Stimulated activated CD4-positive, alpha-beta T cell treated with anti-CD3 and anti-CD28 coated beads, Interleukin-15, amount 100 ng/mL, for 1 hour (primary cell): ENCODE measurements around the gene URAD.
"Not testable (repeated sequence)": the region's sequence is repeated elsewhere in the genome, so short reads cannot be mapped to it uniquely, and the experiment has no call there.

Experiments
- DNase-seq, 2 donors: peaks; one replicate each; pipeline ENCODE4 v3.0.0-alpha.2; 2020; ENCODE audit warnings: low read depth in 1 of 2, low spot score in 1 of 2

URAD gene

DNA sequence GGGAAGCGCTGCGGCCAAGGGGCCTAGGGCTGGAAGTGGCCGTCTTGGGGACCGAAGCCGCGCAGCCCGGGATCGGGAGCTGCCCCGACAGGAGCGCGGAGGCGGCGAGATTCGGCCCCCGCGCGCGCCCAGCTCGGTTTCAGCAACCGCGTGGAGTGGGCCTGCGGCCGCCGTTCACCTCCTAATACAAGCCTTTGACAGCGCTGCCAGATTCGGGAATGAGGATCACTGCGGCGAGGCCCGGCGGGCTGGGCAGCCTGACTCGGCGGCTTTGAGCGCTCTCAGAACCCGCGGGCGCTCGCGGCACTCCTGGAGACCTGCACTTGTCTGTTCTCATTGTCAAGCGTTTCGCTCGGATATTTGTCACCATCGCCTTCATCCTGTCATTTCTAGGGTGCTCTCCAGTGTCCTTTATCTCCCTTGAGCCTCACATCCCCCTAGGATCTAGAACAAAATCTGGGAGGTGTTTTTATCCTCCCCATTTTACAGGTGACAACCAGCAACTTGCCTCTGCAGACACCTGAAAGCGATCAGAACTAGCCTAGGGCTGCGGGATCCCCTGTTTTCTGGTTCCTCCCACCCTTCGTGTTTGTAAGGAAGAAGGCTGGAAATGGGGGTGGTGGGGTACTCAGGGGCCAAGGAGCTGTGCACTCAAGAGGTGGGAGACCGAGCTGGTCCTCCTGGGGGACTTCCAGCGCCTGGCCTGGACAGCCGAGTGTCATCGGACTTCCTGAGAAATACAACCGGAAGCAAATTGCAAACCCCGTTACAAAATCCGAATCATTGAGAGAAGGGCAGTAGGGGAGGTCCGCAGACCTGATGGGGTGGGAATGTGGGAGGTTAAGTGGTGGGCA is 17.9 kb downstream of the URAD start:
- DNase-seq: no peak

DNA sequence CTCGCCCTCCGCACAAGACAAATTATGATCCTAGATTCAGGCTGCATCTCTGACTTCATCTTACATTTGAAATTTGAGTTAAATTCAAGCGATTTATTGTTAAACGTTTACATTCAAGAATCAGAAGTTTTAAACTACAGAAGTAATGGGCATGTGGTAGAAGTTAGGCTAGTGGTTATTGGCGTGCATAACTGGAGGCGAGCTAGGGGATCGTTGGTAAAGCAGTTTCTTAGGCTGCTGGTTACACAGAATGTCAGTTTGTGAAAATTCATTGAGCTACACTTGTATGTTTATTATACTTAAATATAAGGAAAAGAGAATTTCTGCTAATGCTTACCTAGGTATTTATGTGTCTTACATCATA is 18.6 kb downstream of the URAD start:
- no peak for DNase-seq

DNA sequence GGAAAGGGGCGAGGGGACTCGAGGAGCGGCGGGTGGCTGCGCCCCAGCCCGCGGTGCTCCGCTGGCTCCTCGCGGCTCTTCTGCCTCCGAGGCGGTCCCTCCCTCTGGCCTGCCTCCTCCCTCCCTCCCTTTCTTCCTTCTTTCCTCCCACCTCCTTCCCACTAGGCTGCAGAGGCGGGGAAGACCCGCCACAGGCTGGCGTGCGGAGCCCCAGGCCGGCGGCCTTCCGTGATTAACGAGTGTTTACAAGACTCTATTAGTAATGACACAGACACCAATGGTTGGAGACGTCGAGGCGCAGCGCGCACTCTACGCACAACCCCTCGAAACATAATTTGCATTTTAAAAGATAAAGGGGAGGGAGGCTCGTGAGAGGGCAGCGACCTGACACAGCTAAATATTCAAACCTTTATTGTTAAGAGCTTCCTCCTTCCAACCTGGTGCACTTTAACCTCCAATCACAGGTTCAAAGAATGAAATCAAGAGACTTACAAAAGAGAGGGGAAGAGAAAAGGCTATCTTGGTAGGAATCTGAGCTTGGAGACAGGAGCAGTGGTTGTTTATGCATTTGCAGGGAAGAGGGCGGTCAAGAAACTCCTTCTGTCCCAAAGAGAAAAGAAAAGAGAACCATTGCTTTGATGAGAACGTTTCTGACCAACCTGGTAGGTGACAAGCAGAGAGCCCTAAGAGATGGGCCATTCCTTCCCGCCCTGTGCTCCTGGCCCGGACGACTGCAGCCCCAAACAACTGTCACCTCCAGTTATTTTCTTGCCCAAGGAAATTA is 19.2 kb downstream of the URAD start, which contains the start of gene CDX2:
Gene CDX2, minus strand, starts transcription at position 234 of the 784 bp plus-strand sequence. CDS start 309 bp downstream, outside the sequence.
- DNase-seq: no peak

DNA sequence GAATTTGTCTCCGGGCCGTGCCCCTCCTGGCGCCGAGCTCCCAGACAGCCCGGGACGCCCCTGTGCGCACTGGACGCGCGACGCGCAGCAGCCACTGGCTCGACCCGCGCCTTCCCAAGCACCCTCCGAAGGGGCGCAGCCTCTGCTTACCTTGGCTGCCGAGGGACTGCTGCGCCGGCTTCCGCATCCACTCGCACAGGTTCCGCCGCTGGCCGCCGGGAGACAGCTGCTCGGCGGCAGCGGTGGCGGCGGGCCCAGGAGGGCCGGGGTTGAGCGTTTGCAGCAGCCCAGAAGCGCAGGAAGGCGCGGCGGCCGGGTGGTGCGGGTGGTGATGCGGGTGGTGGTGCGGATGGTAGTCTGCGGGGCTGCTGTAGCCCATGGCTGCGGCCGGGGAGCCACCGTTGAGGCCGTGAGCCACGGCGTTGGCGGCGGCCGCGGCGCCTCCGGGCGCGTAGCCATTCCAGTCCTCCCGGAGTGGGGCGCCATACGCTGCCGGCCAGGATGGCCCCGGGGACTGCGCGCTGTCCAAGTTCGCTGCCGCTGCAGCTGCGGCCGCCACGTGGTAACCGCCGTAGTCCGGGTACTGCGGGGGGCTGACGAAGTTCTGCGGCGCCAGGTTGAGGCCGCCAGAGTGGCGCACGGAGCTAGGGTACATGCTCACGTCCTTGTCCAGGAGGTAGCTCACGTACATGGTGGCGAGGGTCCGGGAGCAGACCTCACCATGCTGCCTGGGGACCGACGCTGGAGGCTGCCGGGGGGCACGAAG is 20.0 kb downstream of the URAD start:
- DNase-seq: no peak

DNA sequence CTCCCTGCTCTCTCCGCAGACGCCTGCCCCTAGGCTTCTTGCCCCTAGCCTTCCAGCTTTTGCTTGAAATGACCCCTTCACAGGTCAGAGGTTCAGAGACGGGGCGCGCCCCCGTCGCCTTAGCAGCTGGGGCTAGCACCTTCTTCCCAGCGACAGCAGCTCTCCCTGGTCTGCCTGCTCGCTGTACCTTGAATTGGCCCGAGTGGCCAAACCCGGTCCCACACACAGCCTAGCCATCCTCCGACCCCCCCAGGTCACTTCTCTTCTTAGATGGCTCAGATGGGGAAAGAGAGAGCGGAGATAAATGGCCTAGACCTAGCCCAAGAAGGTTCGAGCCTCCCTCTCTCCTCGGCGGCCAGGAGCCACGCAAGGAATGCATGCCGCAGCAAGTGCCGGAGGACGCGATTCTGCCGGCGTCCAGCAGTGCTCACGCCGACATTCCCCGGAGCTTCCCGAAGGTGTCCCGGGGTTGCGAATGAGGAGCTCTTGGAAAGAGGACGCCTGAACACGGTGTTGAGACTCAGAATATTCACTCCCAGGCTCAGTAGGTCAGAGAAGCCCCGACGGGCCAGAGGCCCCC is 20.7 kb downstream of the URAD start:
- no peak for DNase-seq

DNA sequence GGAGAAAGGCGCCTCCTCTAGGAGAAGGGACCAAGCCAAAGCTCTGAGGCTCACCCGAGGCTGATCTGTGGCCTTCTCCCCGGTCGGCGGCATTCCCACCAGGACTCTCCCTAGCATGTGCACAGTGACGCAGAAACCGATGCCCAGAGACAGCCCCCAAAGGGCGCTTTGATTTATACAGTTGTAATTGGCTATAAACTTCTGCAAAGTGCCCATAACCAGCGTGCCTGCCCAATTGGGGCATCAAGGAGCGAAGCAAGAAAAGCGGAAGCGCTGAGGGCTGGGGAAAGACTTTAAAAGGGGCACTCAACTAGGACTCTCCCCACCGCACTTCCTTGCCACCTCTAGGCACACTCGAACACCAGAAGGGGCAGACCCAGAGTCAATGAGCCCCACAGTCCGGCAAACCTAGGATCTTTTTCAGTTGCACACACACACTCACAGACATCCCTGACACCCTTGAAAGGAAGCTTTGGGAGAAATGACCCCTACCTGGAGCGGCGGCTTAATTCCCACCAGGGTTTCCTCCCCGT is 21.2 kb downstream of the URAD start:
- DNase-seq: no peak

DNA sequence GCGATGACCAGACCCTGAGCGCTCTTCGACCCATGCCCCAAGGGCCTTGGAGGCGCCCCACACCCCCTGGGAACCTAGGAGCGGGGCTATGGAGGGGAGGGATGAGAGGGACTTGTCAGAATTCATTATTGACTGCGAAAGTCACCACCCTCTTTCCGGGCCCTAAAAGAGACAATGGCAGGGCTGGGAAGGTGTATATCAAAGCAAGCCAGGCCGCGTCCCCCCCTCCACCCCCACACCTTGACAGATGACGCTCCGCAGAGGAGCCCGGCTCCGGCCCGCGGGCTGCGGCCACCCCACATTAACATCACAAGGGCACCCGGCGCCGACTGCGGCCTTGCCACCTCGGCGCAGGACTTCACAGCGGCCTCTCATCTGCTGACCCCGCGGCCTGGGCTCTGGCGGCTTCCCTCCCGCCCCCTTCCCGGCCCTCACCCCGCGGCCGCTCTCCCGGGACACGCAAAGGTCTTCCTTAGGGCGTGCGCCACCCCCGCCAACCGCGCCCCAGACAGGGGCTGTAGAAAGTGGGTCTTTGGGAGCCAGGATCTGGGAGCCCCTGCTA is 21.8 kb downstream of the URAD start:
- DNase-seq: no peak

DNA sequence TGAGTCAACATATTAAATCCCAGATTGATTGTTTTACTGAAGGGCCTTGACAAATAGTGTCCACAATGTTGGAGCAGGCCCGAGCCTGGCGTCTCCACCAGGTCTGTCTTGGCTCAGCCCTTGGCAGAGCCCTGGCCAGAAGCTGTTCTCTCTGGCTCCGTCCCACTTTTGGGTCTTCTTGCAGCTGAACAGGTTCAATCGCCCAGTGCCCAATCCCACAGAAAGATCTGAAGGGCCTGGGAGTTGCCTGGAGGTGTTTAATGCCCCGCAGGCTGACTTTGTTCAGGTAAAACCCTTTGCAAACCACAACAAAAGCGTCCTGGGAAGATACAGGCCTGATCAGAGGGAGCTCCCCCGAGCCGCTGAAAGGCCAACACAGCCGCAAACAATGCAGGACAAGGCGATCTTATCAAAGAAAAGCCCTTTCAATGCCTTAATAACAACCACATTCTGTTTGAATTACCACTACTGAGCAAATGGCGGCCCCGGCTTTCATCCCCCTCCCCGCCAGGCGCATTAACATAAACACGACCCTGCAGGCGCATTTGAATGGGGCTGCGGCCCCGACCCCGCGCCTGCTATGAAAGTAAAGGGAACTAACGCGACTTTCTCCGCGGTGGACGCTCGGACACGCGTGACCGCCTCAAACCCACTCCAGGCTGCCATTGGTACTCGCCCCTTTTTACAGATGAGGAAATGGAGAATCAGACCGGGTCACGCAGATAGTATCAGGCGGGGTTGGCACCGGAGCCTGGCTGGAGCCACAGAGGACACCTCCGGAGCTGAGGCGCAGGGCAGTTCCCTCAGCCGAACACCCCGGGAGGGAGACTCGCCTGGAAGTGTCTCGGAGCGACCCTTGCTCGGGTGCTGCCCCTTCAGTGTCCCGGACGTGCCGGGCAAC is 22.5 kb downstream of the URAD start:
- DNase-seq: no peak

DNA sequence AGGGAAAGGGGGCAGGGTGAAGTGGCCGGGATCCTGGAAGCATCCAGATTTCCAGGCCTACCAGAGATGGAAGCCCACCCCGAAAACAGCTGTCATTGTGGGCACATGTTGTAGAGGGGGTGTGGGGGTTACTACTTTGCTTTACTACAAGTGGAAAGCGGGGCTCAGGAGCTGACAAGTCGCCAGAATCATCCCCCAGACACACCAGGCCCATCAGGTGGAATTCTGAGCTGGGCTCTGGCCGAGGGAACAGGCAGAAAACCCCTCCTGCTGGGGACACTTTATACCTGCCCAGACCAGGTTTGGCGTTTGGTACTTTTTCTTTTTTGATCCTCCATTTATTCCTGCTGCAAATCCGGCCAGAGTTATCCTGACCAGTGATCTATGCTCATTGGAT is 23.2 kb downstream of the URAD start:
- no peak for DNase-seq

DNA sequence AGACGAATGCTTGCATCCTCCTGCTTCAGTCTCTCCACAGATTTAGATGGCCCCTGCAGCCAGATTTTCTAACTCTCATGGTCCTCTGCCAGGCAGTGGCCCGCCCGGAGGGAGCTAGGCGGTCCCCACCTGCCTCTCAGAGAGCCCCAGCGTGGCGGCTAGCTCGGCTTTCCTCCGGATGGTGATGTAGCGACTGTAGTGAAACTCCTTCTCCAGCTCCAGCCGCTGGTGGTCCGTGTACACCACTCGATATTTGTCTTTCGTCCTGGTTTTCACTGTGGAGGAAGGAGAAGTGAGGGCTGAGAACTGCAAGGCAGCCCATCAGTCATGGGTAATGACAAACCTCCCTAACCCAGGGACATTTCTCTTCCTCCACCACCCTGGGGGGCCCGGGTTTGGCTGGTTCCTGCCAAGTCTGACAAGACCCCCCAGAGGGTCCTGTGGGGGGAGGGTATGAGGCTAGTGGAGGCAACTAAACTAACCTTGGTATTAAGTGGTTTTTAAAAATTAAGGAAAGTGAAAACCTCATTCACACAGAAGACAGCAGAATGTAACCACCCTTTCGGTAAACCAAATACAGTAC is 23.7 kb downstream of the URAD start:
- DNase-seq: no peak

DNA sequence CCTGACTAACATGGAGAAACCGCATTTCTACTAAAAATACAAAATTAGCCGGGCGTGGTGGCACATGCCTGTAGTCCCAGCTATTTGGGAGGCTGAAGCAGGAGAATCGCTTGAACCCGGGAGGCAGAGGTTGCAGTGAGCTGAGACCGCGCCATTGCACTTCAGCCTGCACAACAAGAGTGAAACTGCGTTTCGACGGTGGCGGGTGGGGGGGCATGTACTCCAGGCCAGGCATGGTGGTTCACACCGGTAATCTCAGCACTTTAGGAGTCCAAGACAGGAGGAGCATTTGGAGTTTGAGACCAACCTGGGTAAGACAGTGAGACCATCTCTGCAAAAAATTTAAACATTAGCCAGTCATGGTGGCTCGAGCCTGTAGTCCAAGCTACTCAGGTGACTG is 24.3 kb downstream of the URAD start:
- DNase-seq: not testable (repeated sequence)

DNA sequence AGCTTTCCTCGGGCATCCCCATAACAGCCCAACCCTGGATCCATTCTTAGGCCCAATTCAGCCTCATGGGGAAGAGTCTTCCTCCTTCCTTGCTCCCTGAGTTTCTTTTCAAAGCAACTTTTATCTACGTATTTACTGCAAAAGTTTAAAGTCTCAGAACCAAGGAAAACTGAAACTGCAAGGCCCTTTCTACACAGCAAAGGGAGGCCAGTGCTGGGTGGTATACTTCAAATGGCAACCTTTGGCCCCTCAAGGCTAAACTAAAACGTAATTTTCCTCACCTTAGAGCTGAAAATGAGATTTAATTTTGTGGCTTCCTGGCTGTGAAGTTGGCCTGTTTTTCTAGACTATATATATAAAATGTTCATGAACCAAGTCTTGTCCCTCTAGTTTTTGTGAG is 25.0 kb downstream of the URAD start:
- DNase-seq: no peak

DNA sequence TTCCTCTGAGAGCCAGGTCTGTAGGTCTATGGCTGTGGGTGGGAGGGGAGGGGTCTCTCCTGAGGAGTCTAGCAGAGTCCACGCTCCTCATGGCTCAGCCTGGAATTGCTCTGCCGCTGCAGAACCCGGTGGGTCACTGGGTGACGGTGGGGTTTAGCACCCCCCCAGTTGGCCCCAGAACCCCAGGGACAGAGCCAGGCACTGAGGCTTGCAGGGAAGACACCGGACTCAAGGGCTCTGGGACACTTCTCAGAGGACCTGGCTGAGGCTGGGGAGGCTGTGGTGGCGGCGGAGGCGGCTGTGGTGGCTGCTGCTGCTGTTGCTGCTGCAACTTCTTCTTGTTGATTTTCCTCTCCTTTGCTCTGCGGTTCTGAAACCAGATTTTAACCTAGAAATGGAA is 25.5 kb downstream of the URAD start:
- DNase-seq: no peak

DNA sequence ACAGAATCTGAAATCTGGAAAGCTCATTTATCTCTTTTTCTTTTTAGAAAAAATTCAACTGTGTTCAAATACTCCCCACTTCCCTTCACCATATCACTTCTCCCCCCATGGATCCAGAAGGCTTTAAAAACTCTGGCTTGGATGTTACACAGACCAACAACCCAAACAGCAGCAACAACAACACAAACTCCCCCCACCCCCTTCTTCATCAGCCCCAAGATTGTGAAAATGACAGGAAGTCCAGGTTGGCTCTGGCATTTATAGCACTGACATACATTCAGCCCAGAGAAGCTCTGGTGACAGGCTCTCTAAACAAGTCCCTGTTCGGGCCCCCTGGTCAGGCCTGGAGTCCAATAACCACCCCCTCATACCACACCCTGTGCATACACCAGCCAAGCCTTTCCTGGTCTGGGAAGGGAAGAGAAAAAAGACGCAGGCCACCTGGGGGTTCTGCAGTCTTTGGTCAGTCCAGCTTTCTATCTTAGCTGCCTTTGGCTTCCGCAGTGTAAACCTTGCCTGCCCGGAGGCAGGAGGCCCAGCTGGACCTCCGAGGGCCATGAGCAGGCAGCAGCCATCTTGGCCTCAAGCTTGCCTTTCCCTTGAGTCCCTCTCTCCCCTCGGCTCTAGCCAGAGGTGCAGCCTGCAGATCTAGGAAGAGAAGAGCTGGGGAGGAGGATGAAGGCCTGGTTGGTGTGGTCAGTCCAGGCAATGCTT is 26.2 kb downstream of the URAD start:
- no peak for DNase-seq

DNA sequence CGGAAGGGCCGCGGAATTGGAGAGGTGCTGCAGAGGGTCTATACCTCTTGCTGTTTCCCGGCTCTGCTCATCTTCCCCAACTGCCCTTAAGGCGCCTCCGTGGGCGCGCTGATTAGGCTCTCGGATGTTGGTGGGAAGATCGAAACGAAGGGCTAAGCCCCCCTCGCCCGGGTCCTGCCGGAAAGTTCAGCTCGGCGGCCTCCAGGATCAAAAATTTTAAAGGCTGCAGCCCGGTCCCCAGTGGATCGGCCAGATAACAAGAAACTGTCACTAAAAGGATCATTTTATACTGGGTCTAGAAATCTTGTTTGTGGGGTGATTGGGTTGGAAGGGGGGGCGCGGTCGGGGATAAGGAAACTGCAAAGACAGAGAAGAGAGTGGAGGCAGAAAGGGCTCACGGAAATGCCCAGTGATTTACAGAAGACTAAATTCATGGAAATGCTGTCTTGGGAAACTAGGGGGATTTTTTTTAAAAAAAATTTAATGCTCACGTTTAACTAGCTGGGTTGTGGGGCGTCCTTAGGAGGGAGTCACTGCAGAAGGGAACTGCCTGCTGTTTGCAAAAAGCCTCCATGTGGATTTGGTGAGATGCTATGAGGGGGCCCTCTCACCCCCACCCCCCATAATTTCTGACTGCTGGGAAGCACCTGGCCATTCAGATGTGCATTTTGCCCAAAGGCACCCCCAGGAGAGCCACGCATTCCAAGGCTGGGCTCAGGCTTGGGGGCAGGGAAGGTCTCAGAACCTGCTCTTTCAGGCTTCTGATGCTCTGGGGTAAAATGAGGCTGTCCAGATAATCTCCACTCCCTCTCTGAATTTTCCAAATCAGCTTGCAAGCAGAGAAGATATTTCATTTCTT is 27.0 kb downstream of the URAD start:
- no peak for DNase-seq

DNA sequence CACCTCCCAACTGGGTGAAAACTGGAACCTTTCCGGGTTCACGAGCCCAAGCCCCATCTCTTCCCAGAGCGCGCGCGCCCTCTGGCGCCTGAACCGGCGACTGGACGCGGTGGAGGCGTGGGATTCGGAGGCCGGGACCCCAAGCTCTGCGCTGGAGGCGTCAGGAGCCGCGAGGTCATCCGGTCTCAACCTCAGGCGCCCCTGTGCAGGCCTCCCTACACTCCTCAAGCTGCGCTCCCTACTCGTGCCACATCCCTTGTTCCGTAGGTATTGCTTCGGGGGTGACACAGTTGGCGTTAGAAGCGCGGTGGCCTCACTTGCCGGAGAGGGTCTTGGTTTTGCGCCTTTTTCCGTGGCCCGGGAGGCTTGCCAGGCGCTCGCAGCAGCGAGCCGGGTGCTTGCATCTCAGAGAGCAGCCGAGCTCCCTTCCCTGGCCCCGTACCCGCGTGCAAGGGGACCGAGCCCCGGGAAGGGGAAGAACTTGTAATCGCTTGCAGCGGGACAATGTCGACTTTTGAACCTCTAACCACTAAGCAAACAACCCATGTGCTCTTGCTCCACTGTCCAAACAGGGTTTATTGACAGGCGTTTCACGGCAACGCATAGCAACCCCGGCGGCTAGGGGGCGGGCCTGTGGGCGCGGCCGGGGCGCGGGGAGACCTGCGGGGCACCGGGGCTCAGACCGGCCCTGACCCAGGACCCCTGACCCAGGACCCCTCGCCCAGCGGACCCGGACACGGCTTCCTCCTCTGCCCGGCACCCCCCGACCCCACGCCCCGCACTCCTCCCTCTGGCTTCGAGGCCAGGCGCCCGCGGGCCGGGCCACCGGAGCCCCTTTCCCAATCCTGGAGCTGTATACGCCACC is 27.9 kb downstream of the URAD start:
- no peak for DNase-seq

DNA sequence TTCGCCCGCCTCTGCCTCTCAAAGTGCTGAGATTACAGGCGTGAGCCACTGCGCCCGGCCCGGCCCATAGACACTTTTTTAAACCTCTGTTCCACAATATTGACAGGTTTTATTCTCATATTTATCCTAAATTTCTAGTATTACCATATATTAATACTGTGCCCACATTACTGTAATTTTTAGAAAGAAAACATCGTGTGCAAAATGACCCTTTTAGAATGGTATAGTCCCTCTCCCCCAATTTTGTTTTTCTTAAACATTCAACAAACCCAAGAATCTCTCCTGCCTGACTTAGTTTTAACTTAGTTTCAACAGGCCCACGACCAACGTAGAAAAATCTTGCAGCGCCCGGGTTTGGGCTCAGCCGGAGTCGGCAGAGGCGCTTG is 28.5 kb downstream of the URAD start:
- DNase-seq: no peak
